Osteocyte (in vitro differentiated cells): ENCODE results near the gene GAS2L2. TPM values are rescaled to one million over a fixed set of nuclear protein-coding genes. Genes with fewer than 3 reads are reported as not detected.

Experiments used
- DNase-seq: peaks from one replicate; pipeline ENCODE4 v3.0.0; 2021; ENCODE audit warnings: mixed read lengths; ENCODE audit not compliant: unreplicated experiment; ENCODE audit errors: extremely low spot score
- H3K27ac Mint-ChIP-seq: one replicate; pipeline ENCODE4 v1.8.0; 2021; ENCODE audit warnings: mild to moderate bottlenecking, mixed read lengths; ENCODE audit not compliant: unreplicated experiment
- H3K27me3 Mint-ChIP-seq: one replicate; pipeline ENCODE4 v1.8.0; 2021; ENCODE audit warnings: mixed read lengths; ENCODE audit not compliant: unreplicated experiment
- H3K36me3 Mint-ChIP-seq: one replicate; pipeline ENCODE4 v1.8.0; 2021; ENCODE audit warnings: mixed read lengths; ENCODE audit not compliant: unreplicated experiment
- H3K4me1 Mint-ChIP-seq: one replicate; pipeline ENCODE4 v1.8.0; 2021; ENCODE audit warnings: mixed read lengths; ENCODE audit not compliant: unreplicated experiment
- H3K4me3 Mint-ChIP-seq: one replicate; pipeline ENCODE4 v1.8.0; 2021; ENCODE audit warnings: mild to moderate bottlenecking, moderate library complexity, mixed read lengths; ENCODE audit not compliant: unreplicated experiment
- H3K9me3 Mint-ChIP-seq: one replicate; pipeline ENCODE4 v1.8.0; 2021; ENCODE audit warnings: mixed read lengths; ENCODE audit not compliant: unreplicated experiment
- CTCF ChIP-seq: fragments of 200-600 bp; sonication (generic); IDR thresholded peaks from 2 replicates; pipeline ENCODE4 v1.5.0; 2021; ENCODE audit warnings: antibody characterized with exemption, mild to moderate bottlenecking, moderate library complexity
- total RNA-seq: library from RNA; stranded (reverse); gene quantifications from 2 replicates; pipeline ENCODE4 v1.2.1, GENCODE V29; 2021

The GAS2L2 gene
- total RNA-seq, 1 donor from 2014 or later, result not detected

- DNase-seq, result no peak
- peaks cover 25% of the 10 kb centered on the region for H3K4me1 Mint-ChIP-seq
- H3K36me3 Mint-ChIP-seq, result peaks cover 15% of the 10 kb centered on the region
- H3K27me3 Mint-ChIP-seq, result no peaks in the 10 kb centered on the region
- no peak for TF ChIP-seq CTCF
- no peak overlapping the region for H3K4me3 Mint-ChIP-seq
- H3K9me3 Mint-ChIP-seq, result no peaks in the 10 kb centered on the region
- no peak overlapping the region for H3K27ac Mint-ChIP-seq
These were observed 39.8 kb downstream of the GAS2L2 start for GRCh38 chr17:35713069-35713728.

GRCh38 chr17:35710950-35711349, 42.1 kb downstream of the GAS2L2 start:
- peak overlapping the region; percentile 23 for H3K27ac Mint-ChIP-seq
- H3K27me3 Mint-ChIP-seq, result no peaks in the 10 kb centered on the region
- DNase-seq, result no peak
- H3K4me1 Mint-ChIP-seq, result peaks cover 6% of the 10 kb centered on the region
- no peak for TF ChIP-seq CTCF
- no peaks in the 10 kb centered on the region for H3K9me3 Mint-ChIP-seq
- H3K4me3 Mint-ChIP-seq, result no peak overlapping the region
- H3K36me3 Mint-ChIP-seq, result peaks cover 17% of the 10 kb centered on the region

GRCh38 chr17:35709874-35710273, 43.2 kb downstream of the GAS2L2 start:
- TF ChIP-seq CTCF, result no peak
- Mint-ChIP-seq H3K27ac (peak overlapping the region; percentile 16), H3K9me3 (no peaks in the 10 kb centered on the region), H3K27me3 (no peaks in the 10 kb centered on the region), H3K4me1 (peaks cover 9% of the 10 kb centered on the region), H3K4me3 (no peak overlapping the region), H3K36me3 (peaks cover 17% of the 10 kb centered on the region)
- no peak for DNase-seq

GRCh38 chr17:35708951-35709350, 44.1 kb downstream of the GAS2L2 start:
- no peak for DNase-seq
- Mint-ChIP-seq H3K4me1 (peaks cover 9% of the 10 kb centered on the region), H3K27me3 (no peaks in the 10 kb centered on the region), H3K27ac (no peak overlapping the region), H3K4me3 (no peak overlapping the region), H3K9me3 (no peaks in the 10 kb centered on the region), H3K36me3 (peaks cover 17% of the 10 kb centered on the region)
- no peak for TF ChIP-seq CTCF

- peaks cover 9% of the 10 kb centered on the region for H3K4me1 Mint-ChIP-seq
- no peak for TF ChIP-seq CTCF
- H3K9me3 Mint-ChIP-seq, result no peaks in the 10 kb centered on the region
- peak overlapping the region; percentile 45 for H3K27ac Mint-ChIP-seq
- no peak for DNase-seq
- peaks cover 19% of the 10 kb centered on the region for H3K36me3 Mint-ChIP-seq
- no peak overlapping the region for H3K4me3 Mint-ChIP-seq
- no peaks in the 10 kb centered on the region for H3K27me3 Mint-ChIP-seq
These were observed 44.9 kb downstream of the GAS2L2 start for GRCh38 chr17:35708149-35708548.
